SKM-1 treated with dmso at 0.1 percent for 144 hours (cell line): ENCODE data around the gene MICAL3.
"Not testable (repeated sequence)": the region's sequence is repeated elsewhere in the genome, so short reads cannot be mapped to it uniquely, and the experiment has no call there.

Experiments used
- DNase-seq: peaks from one replicate; lab custom pipeline; 2025; ENCODE audit not compliant: unreplicated experiment; lab: John Stamatoyannopoulos, UW

MICAL3 gene

GRCh38 chr22:17891481-17892167 lies 132.7 kb downstream of the MICAL3 start:
- DNase-seq = no peak

- no peak for DNase-seq
Observed at GRCh38 chr22:17890892-17891291, 133.5 kb downstream of the MICAL3 start.

- DNase-seq = no peak
Observed at GRCh38 chr22:17890245-17890671, 134.1 kb downstream of the MICAL3 start.

GRCh38 chr22:17888855-17889254 lies 135.5 kb downstream of the MICAL3 start:
- DNase-seq = no peak

GRCh38 chr22:17888439-17888838 lies 135.9 kb downstream of the MICAL3 start:
- no peak for DNase-seq

- no peak for DNase-seq
Observed at GRCh38 chr22:17884893-17885292, 139.5 kb downstream of the MICAL3 start.

- no peak for DNase-seq
Observed at GRCh38 chr22:17884084-17884483, 140.3 kb downstream of the MICAL3 start.

GRCh38 chr22:17883356-17883755 lies 141.0 kb downstream of the MICAL3 start:
- DNase-seq = no peak

- DNase-seq = no peak
Observed at GRCh38 chr22:17882727-17883126, 141.6 kb downstream of the MICAL3 start.

- no peak for DNase-seq
Observed at GRCh38 chr22:17882162-17882561, 142.2 kb downstream of the MICAL3 start.

- DNase-seq = no peak
Observed at GRCh38 chr22:17881366-17881765, 143.0 kb downstream of the MICAL3 start.

GRCh38 chr22:17880468-17880867 lies 143.9 kb downstream of the MICAL3 start:
- no peak for DNase-seq

GRCh38 chr22:17880020-17880419 lies 144.3 kb downstream of the MICAL3 start:
- DNase-seq = no peak

- no peak for DNase-seq
Observed at GRCh38 chr22:17878941-17879340, 145.4 kb downstream of the MICAL3 start.

- DNase-seq = no peak
Observed at GRCh38 chr22:17878186-17878694, 146.1 kb downstream of the MICAL3 start.

- not testable (repeated sequence) for DNase-seq
Observed at GRCh38 chr22:17876878-17877855, 147.2 kb downstream of the MICAL3 start.

- no peak for DNase-seq
Observed at GRCh38 chr22:17876306-17876831, 148.0 kb downstream of the MICAL3 start.

- no peak for DNase-seq
Observed at GRCh38 chr22:17875631-17876030, 148.7 kb downstream of the MICAL3 start.

- no peak for DNase-seq
Observed at GRCh38 chr22:17875156-17875555, 149.2 kb downstream of the MICAL3 start.

GRCh38 chr22:17874231-17874905 lies 150.0 kb downstream of the MICAL3 start:
- DNase-seq = no peak

GRCh38 chr22:17873804-17874203 lies 150.6 kb downstream of the MICAL3 start:
- no peak for DNase-seq
